Small intestine (tissue), 7 donors: ENCODE measurements around the gene PVR. TPM values are rescaled to one million over a fixed set of nuclear protein-coding genes. Genes with fewer than 3 reads are reported as not detected.

ENCODE experiments used
- DNase-seq, 2 donors: peaks; one replicate each; pipeline versions ENCODE4 v3.0.0 to v3.0.0-alpha.2; 2013
- FAIRE-seq: peaks from 2 replicates; lab custom pipeline; 2012; peaks lifted over from hg19 to GRCh38; lab: Jason Lieb, UNC
- H3K27ac ChIP-seq, 3 donors: one replicate each; pipeline ENCODE4 v1.5.1; 2013; ENCODE audit warnings: low read length in 2 of 3, mild to moderate bottlenecking in 2 of 3, control low read depth in 1 of 3, inconsistent platforms in 1 of 3, low read depth in 1 of 3, moderate library complexity in 1 of 3
- H3K27me3 ChIP-seq, 3 donors: one replicate each; pipeline ENCODE4 v1.6.1; 2013; ENCODE audit warnings: low read length in 3 of 3, inconsistent platforms in 1 of 3; ENCODE audit not compliant: control insufficient read depth in 3 of 3, insufficient read depth in 3 of 3
- H3K36me3 ChIP-seq, 3 donors: one replicate each; pipeline ENCODE4 v1.6.1; 2013; ENCODE audit warnings: low read length in 3 of 3, inconsistent platforms in 1 of 3, low read depth in 1 of 3, mild to moderate bottlenecking in 1 of 3, moderate library complexity in 1 of 3; ENCODE audit not compliant: control insufficient read depth in 3 of 3, insufficient read depth in 2 of 3
- H3K4me1 ChIP-seq, 3 donors: one replicate each; pipeline ENCODE4 v1.6.1; 2013; ENCODE audit warnings: low read length in 2 of 3, inconsistent platforms in 1 of 3, low read depth in 1 of 3, mild to moderate bottlenecking in 1 of 3, moderate library complexity in 1 of 3; ENCODE audit not compliant: control insufficient read depth in 3 of 3, insufficient read depth in 2 of 3
- H3K4me3 ChIP-seq, 3 donors: one replicate each; pipeline ENCODE4 v1.5.1; 2013; ENCODE audit warnings: low read length in 3 of 3, control low read depth in 1 of 3, inconsistent platforms in 1 of 3, low read depth in 1 of 3, mild to moderate bottlenecking in 1 of 3, moderate library complexity in 1 of 3
- H3K9me3 ChIP-seq, 2 donors: one replicate each; pipeline ENCODE4 v1.6.1; 2013; ENCODE audit warnings: low read depth in 1 of 2, low read length in 1 of 2; ENCODE audit not compliant: control insufficient read depth in 2 of 2, insufficient read depth in 1 of 2
- WGBS, 3 donors: extraction: QIAGEN DNeasy Blood & Tissue Kit; methylation state at CpG; one replicate each; pipeline ENCODE4 v1.1.7; 2013; 5-methylcytosine and 5-hydroxymethylcytosine counted together
- polyA plus RNA-seq, 4 donors: library from polyadenylated mRNA; stranded (reverse) in 3 of 4; unstranded in 1 of 4; fragments of 200-250 nt in 3 of 4; fragments of 120-200 nt in 1 of 4; gene quantifications; one replicate each; pipeline versions ENCODE4 v1.2.1 to v1.2.3, GENCODE V29; 2013
- donor health status: healthy with polysubstance abuse.
- donor health status: control.
- donor health status: control.
- donor health status: Bipolar disorder and iron deficiency.
- donor health status: healthy.

PVR gene
- polyA plus RNA-seq, 4 donors = 19.9 to 96.6 (median 24.1) TPM

DNA sequence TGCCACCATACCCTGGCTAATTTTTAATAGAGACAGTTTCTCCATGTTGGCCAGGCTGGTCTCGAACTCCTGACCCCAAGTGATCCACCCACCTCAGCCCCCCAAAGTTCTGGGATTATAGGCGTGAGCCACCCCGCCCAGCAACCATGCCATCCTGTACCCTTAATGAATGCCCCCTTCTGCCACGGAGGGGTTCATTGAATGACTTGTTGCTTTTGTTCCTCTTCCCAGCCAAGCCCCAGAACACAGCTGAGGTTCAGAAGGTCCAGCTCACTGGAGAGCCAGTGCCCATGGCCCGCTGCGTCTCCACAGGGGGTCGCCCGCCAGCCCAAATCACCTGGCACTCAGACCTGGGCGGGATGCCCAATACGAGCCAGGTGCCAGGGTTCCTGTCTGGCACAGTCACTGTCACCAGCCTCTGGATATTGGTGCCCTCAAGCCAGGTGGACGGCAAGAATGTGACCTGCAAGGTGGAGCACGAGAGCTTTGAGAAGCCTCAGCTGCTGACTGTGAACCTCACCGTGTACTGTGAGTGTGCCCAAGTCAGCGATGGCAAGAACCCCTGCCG lies 6.0 kb downstream of the PVR start:
- H3K27me3 ChIP-seq = no peaks in the 10 kb centered on the region
- WGBS, 3 donors = 79 to 89% (median 84%) methylated on average over 15 of the region's 15 CpGs
- DNase-seq (no peak), FAIRE-seq (no peak)
- no peak overlapping the region for H3K4me3 ChIP-seq
- peaks cover 10 to 89% (median 11%) of the 10 kb centered on the region in 3 donors for H3K36me3 ChIP-seq
- peaks cover 0 to 29% (median 0%) of the 10 kb centered on the region in 3 donors for H3K4me1 ChIP-seq
- no peaks in the 10 kb centered on the region for H3K9me3 ChIP-seq
- no peak overlapping the region for H3K27ac ChIP-seq

DNA sequence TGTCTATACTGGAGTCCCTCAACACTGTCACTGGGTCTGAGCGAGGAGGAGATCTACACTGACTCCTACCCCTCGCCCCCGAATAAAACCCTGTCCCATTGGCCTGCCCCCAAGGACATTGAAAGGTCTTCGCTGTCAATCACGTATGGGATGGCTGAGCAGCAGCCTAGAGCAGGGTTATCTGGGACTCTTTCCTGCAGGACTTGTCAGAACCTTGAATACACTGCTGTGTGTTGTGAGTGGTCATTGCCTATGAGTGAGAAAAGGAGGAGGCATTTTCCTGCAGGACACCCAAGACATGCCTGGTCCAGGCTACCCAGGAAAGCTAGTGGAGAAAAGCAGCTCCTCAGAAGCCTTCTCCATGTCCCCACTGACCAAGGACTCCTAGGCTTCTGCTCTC lies 9.6 kb downstream of the PVR start:
- 85 to 95% (median 90%) methylated on average over 5 of the region's 5 CpGs for WGBS, 3 donors
- DNase-seq = no peak
- Histone ChIP-seq H3K9me3 (no peaks in the 10 kb centered on the region), H3K4me1 (peaks cover 0 to 22% (median 0%) of the 10 kb centered on the region in 3 donors), H3K36me3 (peaks cover 10 to 97% (median 15%) of the 10 kb centered on the region in 3 donors), H3K27me3 (no peaks in the 10 kb centered on the region), H3K27ac (peak overlapping the region in 1 of 3 donors; percentile 6), H3K4me3 (no peak overlapping the region)
- FAIRE-seq = no peak

DNA sequence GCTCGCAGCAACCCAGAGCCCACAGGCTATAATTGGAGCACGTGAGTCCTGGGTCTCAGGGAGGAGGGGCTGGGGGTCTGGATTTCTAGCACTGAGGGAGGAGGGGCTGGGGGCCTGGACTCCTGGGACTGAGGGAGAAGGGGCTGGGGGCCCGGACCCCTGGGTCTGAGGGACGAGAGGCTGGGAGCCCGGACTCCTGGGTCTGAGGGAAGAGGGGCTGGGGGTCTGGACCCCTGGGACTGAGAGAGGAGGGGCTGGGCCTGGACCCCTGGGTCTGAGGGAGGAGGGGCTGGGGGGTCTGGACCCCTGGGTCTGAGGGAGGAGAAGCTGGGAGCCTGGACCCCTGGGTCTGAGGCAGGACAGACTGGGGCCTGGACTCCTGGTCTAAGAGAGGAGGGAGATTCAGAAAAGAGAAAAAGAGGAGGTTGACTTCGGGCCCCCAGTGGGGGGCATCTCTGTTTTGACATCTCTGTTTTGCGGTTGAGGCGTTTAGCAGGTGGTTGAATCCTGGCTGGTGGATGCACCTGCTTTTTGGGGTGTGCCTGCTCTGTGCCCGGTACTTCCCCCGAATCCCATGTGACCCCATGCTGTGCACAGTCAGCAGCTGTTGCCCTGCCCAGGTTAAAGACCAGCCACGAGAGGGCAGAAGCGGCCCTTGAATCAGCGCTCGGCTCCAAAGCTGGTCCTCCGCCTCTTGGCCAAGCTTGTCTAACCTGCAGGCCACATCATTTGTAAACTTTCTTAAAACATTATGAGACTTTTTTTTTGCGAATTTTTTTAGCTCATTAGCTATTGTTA lies 10.5 kb downstream of the PVR start:
- 22 to 43% (median 36%) methylated on average over 14 to 16 of the region's 16 CpGs for WGBS, 3 donors
- H3K9me3 ChIP-seq = no peaks in the 10 kb centered on the region
- peaks cover 10 to 97% (median 15%) of the 10 kb centered on the region in 3 donors for H3K36me3 ChIP-seq
- H3K27ac ChIP-seq = peak overlapping the region in 1 of 3 donors; percentile 60
- H3K27me3 ChIP-seq = no peaks in the 10 kb centered on the region
- peaks cover 0 to 20% (median 0%) of the 10 kb centered on the region in 3 donors for H3K4me1 ChIP-seq
- FAIRE-seq = no peak
- DNase-seq = peak; percentile 83 to 89
- H3K4me3 ChIP-seq = no peak overlapping the region

DNA sequence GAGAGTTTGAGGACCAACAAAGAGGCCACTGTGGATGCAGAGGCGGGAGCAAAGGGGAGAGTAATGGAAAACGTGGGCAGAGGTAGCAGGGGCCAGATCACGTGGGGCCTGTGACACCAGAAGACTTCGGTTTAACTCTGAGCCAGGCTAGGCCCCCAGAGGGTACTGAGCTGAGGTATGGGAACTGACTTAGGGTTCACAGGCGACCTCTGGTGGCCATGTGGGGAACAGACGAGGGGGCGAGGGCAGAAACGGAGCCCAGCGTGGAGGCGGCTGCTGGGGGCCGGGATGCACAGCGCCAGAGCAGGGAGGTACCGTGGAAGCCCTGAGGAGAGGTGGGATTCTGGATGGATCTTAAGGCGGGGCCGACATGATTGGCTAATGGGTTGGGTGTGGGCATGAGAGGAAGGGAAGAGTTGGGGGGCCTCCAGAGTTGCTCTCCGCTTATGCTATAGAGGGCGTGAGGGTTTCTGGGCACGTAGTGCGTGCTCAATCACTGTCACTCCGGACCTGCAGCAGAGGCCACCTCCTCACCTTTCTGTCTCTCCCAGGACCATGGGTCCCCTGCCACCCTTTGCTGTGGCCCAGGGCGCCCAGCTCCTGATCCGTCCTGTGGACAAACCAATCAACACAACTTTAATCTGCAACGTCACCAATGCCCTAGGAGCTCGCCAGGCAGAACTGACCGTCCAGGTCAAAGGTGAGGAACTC lies 13.7 kb downstream of the PVR start:
- no peak for FAIRE-seq
- Histone ChIP-seq H3K27ac (no peak overlapping the region), H3K4me1 (peaks cover 0 to 20% (median 0%) of the 10 kb centered on the region in 3 donors), H3K27me3 (no peaks in the 10 kb centered on the region), H3K4me3 (no peak overlapping the region), H3K36me3 (peaks cover 8 to 94% (median 13%) of the 10 kb centered on the region in 3 donors), H3K9me3 (no peaks in the 10 kb centered on the region)
- peak; percentile 48 to 79 for DNase-seq
- 43 to 50% (median 46%) methylated on average over 22 to 25 of the region's 25 CpGs for WGBS, 3 donors

DNA sequence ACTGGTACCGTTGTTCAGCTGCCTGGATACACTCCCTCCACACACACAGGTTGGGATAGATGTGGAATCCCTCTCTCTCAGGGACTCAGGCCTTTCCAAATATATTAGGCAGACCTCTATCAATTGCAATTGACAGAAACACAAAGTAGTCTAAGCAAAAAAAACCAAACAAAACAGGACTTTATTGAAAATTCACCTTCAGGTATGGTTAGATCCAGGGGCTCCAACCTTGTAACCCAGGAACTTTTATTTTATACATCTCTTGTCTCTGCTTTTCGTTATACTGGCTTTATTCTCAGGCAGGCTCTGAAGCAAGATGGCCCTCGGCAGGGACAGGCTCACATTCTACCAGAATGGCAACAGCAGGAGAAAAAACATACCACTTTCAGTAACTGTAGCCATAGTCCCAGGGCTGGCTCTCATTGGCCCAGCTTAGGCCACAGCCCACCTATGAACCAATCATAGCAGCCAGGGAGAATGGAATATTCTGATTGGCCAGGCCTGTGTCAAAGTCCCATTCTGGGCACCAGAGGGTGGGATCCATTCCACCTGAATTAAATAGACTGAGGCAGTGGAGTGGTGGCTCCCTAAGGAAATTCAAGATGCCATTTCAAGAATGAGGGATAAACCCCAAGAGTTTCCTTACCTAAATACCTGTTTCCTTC lies 14.5 kb downstream of the PVR start:
- no peaks in the 10 kb centered on the region for H3K27me3 ChIP-seq
- FAIRE-seq = no peak
- H3K4me1 ChIP-seq = peaks cover 0 to 20% (median 0%) of the 10 kb centered on the region in 3 donors
- WGBS, 3 donors = 88 to 95% (median 93%) methylated on average over 3 of the region's 3 CpGs
- peaks cover 12 to 94% (median 20%) of the 10 kb centered on the region in 3 donors for H3K36me3 ChIP-seq
- DNase-seq = no peak
- H3K27ac ChIP-seq = no peak overlapping the region
- no peaks in the 10 kb centered on the region for H3K9me3 ChIP-seq
- no peak overlapping the region for H3K4me3 ChIP-seq

GRCh38 chr19:44660081-44660480 lies 16.4 kb downstream of the PVR start:
- no peak overlapping the region for H3K4me3 ChIP-seq
- 79 to 85% (median 84%) methylated on average over 4 of the region's 4 CpGs for WGBS, 3 donors
- peaks cover 8 to 92% (median 21%) of the 10 kb centered on the region in 3 donors for H3K36me3 ChIP-seq
- no peak for DNase-seq
- H3K27me3 ChIP-seq = no peaks in the 10 kb centered on the region
- H3K9me3 ChIP-seq = no peaks in the 10 kb centered on the region
- no peak overlapping the region for H3K27ac ChIP-seq
- peaks cover 0 to 8% (median 0%) of the 10 kb centered on the region in 3 donors for H3K4me1 ChIP-seq
- FAIRE-seq = no peak

DNA sequence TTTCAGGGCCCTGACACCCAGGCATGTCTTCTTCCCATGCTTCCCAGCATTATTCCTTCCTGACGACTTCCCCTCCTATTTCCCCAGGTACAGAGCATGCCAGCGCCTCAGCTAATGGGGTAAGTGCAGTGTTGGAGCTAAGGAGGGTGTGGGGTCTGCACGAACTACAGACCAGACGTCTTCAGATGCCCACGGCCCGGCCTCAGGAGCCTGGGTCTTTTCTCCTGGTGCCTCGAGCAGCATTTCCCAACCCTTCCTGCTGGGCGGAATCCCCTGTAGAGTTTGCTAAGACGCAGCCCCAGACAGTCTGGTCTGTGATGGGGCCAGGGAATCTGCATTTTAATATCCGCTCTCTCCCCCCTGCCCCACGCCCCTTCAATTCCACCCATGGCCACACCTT lies 17.5 kb downstream of the PVR start:
- peaks cover 0 to 4% (median 0%) of the 10 kb centered on the region in 3 donors for H3K4me1 ChIP-seq
- no peaks in the 10 kb centered on the region for H3K27me3 ChIP-seq
- peaks cover 8 to 92% (median 19%) of the 10 kb centered on the region in 3 donors for H3K36me3 ChIP-seq
- no peaks in the 10 kb centered on the region for H3K9me3 ChIP-seq
- no peak for FAIRE-seq
- no peak overlapping the region for H3K27ac ChIP-seq
- 86 to 93% (median 91%) methylated on average over 10 to 11 of the region's 11 CpGs for WGBS, 3 donors
- H3K4me3 ChIP-seq = no peak overlapping the region
- DNase-seq = no peak

DNA sequence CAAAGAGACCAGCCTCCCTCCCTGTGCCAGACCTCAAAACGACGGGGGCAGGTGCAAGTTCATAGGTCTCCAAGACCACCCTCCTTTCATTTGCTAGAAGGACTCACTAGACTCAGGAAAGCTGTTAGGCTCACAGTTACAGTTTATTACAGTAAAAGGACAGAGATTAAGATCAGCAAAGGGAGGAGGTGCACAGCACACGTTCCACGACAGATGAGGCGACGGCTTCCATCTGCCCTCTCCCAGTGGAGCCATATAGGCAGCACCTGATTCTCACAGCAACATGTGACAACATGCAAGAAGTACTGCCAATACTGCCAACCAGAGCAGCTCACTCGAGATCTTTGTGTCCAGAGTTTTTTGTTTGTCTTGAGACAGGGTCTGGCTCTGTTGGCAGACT lies 18.2 kb downstream of the PVR start:
- FAIRE-seq (no peak), DNase-seq (no peak)
- WGBS, 3 donors = 67 to 70% (median 70%) methylated on average over 7 of the region's 7 CpGs
- Histone ChIP-seq H3K27me3 (no peaks in the 10 kb centered on the region), H3K36me3 (peaks cover 8 to 92% (median 18%) of the 10 kb centered on the region in 3 donors), H3K27ac (no peak overlapping the region), H3K4me3 (no peak overlapping the region), H3K9me3 (no peaks in the 10 kb centered on the region), H3K4me1 (peaks cover 0 to 2% (median 0%) of the 10 kb centered on the region in 3 donors)
